GM19452 (cell line): ENCODE measurements around the gene GLIPR2.
"Not testable (repeated sequence)": the region's sequence is repeated elsewhere in the genome, so short reads cannot be mapped to it uniquely, and the experiment has no call there.

Source experiments
- ATAC-seq: cut with Tn5 transposase; IDR thresholded peaks from one replicate; pipeline ENCODE4 v1.9.1; 2021; ENCODE audit not compliant: unreplicated experiment

GLIPR2 gene, protein sequence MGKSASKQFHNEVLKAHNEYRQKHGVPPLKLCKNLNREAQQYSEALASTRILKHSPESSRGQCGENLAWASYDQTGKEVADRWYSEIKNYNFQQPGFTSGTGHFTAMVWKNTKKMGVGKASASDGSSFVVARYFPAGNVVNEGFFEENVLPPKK

GRCh38 chr9:36136272-36136893 lies at the start of gene GLIPR2:
Gene GLIPR2, plus strand, starts transcription at chr9:36136733. Its CDS starts 46 bp downstream, at chr9:36136779.
- peak; percentile 92 for ATAC-seq

GRCh38 chr9:36087054-36087453 lies 49.5 kb upstream of the GLIPR2 start:
- ATAC-seq, result not testable (repeated sequence)

DNA sequence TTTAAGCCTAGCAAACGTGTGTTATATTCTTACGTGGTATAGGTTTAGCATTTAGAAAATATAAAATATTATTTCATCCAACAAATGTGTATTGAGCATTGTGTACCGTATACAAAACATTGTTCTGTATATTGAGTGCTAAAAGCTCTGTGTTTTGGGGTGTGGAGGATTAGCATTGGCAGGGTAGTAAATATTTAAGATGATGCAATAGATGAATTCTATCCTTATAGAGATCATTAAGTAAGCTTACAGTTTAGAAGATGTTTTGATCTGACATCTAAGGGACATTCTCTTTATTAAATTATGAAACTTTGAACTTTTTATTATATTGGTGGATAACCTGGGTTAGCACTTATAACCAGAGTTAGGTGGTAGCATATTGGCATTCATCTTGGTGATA lies 48.5 kb upstream of the GLIPR2 start:
- ATAC-seq, result no peak

DNA sequence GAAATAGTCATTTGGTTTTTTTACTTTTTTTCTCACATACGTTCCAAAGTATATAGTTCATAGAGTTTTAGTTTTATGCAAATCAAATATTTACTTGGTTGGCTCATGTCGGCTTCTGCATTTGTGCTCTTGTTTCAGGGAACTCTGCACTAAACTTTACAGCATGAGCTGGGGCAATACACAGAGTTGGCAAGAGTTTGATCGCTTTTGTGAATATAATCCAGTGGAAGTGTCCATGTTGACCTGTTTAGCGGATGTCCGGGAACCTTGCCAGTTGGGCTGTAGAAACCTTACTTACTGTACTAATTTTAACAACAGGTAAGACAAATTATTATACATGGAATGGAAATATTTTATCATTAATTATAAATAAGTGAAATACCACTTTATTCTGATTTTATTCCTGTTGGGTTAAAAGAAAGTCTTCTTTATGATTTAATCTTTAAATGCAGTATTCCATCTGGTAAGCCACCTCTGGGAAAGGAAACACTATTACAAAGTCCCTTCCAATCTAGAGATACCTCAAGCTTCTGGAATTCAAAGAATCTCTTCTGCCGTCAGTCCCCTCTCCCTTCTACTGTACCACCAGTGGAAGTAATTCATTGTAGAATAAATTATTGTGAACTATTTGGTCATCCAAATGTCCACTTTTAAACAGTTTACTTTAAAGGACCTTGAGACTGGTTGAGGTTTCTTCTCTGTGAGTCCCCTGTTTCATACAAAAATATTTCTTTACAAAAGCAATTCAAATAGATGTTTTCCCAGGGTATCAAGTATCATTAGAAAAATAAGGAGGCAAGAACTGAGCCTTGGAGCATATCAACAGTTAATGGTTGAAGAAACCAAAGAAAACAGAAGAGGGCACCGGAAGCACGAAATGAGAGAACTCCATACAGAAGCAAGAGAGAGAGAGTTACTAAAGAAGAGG lies 45.2 kb upstream of the GLIPR2 start:
- ATAC-seq, result no peak

DNA sequence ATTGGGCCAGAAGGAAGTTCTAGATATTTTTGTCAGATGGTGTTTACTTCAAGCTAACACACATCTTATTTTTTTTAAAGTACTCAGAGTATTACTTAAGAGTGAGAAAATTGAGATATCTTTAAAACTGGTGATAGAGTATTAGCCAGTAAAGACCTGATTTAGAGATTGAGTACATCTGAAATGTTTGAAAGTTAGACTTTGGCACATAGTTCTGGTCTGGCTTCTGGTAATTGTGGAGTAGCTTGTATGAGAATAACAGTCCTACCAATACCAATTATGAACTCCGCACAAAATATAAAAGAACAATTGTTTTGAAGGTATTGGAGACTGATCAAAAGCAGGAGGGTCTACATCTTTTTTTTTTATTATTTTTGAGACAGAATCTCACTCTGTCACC lies 44.5 kb upstream of the GLIPR2 start:
- ATAC-seq, result no peak

- peak; percentile 98 for ATAC-seq
Observed at GRCh38 chr9:36092509-36093215, 43.9 kb upstream of the GLIPR2 start.

- no peak for ATAC-seq
Observed at GRCh38 chr9:36093384-36093783, 43.1 kb upstream of the GLIPR2 start.

- no peak for ATAC-seq
Observed at GRCh38 chr9:36099718-36100117, 36.8 kb upstream of the GLIPR2 start.

DNA sequence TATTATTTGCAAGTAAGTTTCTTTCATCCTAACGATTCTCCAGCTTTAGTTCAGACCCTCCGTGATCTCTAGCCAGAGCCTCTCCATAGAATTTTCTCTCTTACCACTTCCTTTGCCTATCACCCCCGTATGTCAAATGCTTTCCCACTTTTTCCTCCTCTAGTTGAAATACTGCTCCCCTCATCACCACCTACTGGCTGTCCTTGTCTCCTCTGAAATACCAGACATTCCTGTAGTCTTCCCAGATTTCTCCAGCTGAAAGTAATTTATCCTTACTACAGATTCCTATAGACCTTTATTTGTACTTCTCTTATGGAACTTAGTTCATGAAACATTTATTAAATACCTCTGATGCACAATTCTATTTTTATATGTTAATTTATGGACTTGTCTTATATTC lies 36.0 kb upstream of the GLIPR2 start:
- no peak for ATAC-seq

DNA sequence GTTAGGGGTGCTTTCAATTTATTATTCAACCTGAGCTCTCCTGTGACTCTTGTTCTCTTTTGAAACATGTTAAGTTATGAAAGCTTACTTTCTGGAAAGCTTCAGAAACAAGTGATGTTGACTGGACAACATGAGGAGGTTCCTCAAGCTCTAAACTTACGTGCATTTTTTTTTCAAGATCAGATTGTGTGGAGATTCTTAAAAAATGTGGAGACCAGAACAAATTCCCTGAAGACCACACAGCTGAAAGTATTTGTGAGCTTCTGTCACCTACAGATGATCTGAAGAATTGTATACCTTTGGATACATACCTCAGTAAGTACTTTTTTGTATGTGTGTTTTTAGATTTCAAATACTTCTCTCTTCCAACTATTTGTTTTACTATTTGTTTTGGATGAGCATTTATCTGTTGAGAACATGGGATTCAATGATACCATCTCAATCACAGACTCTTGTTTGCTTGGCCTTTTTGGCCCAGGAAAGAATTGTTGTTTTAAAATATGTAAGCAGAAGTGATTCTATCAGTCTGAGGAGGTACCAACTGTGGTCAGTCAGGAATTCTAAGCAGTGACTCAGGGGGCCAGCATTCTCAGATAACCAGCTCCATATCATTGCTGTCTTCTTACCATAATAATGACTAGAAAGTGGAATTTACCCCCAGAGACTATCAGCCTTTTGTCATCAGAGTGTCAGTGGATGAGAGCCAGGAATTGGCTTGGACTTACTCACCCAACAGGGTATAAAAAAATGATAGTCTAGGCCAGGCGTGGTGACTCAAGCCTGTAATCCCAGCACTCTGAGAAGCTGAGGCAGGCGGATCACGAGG lies 34.4 kb upstream of the GLIPR2 start:
- ATAC-seq, result no peak

DNA sequence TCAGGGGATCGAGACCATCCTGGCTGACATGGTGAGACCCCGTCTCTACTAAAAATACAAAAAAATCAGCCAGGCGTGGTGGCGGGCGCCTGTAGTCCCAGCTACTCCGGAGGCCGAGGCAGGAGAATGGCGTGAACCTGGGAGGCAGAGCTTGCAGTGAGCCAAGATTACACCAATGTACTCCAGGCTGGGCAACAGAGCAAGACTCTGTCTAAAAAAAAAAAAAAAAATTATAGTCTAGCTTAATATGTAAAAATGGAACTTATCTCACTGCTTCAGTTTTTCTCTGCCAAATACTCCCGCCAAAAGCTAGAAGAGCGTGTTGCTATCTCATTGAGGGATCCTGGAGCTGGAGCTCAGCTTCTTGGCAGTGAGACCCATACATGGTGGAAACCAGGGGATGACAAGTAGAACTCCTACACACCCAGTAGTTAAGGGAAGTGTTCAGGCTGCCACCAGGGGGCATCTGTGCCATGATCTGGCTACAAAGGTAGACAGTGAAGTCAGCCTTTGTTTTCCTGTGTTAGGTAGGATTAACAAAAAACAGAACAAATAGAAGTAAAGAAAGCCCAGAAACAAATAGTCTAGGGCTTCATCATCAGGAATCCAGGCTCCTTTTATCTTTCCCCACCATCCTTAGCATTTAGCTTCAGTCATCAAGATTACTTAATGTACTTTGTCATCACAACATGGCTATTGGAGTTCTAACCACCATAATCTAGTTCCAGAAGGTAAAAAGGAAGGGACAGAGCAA lies 33.6 kb upstream of the GLIPR2 start:
- ATAC-seq, result no peak

DNA sequence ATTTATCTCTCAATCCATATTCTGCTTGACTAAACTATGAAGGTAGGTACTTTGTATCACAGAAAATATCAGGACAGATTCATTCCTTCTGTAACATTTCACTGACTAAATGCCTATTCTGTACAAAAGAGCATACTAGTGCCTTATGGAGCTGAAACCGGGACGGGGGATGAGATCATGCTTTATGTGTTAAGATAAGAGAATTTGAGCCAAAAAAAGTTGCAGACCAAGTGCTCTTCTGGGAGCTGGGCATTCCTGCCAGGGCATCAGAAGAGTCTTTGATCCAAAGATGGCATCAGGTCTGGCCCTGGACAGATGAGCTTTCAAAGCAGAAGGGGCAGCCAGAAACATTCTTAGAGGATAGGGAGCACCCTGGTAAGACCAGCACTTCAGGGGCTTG lies 27.5 kb upstream of the GLIPR2 start:
- ATAC-seq, result no peak

GRCh38 chr9:36110434-36110833 lies 26.1 kb upstream of the GLIPR2 start:
- no peak for ATAC-seq

DNA sequence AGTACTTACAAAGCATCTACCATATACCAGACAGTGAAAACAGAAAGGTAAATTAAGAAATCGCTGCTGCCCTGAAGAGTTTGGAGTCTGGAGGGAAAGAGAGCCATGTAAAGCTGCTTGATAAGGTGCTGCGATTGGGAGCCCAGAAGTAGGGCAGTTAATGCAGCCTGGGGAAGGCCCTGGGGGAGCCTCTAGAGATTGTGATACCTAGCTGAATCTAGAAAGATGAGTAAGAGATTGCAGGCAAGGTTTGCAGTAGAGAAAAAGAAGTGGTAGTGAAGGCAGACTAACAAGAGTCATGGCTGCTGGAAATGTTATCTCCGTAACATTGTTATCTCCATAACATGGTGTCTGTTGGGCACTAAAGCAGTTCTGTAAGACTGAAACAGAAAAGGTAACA lies 24.0 kb upstream of the GLIPR2 start:
- no peak for ATAC-seq

- ATAC-seq, result no peak
Observed at GRCh38 chr9:36113999-36114398, 22.5 kb upstream of the GLIPR2 start.

DNA sequence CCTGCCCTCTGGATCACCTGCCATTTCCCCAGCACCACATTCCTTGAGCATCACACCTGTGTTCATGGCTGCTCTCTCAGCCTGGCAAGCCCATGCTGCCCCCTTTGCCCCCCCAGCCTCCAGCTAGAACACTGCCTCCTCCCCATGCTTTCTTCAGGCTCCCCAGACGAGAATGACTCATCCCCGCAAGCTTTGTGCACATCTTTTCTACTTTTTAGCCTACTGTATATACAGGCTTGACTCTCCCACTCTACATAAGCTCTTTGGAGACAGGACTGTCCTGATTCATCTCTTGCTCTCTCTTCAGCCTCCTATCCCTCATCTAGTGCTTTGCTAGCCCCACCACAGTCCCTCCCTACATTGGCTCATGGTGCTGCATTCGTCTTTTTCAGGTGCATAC lies 19.9 kb upstream of the GLIPR2 start:
- no peak for ATAC-seq

DNA sequence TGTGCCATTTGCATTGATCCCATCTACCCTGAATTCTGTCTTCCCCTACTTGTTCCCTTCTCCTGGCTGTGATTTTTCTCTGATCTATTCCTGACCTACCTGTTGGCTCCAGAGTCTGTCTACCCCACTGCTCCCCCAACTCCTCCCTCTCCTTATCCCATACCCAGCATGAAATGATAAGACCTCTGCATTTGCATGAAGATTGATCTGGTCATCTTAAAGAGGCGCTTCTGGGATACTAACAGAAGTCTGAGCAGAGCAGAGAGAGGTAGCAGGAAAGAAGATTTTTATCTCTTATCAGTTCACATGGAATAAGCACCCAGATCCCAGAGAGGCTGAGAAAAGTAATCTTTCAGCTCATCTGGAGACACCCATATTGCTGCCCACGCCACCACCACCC lies 18.3 kb upstream of the GLIPR2 start:
- no peak for ATAC-seq

DNA sequence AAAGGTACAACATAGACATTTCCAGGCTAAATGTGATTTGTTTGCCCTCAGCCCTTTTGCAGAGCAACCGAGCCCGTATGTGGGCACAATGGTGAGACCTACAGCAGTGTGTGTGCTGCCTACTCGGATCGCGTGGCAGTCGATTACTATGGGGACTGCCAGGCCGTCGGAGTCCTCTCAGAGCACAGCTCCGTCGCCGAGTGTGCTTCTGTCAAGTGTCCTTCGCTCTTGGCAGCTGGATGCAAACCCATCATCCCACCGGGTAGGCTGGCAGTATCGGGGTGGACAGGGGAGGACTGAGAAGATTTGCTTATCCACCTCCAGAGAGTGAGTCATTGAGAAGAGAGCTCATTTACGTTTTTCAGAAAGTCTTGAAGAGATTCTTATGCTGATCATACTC lies 17.8 kb upstream of the GLIPR2 start:
- ATAC-seq, result no peak

DNA sequence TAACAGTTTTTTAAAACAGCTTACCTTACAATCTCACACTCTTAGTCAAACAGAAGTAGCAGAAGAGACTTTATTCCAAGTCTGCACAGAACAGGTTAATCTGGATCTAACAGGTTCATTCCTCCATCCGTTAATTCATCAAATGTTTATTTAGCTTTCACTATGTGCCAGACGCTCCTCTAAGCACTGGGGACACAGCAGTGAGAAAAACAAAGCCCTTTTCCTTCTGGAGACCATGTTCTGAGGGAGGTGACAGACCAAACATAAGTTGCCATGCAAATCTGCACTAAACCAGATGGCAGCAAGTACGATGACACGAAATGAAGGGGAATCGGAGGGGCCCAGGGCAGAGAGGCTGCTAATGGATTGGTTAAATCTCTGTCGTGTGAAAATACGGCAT lies 17.1 kb upstream of the GLIPR2 start:
- no peak for ATAC-seq

GRCh38 chr9:36120705-36121104 lies 15.8 kb upstream of the GLIPR2 start:
- ATAC-seq, result no peak
